ENCODE data around the gene ETFA.
"Not testable (repeated sequence)": the region's sequence is repeated elsewhere in the genome, so short reads cannot be mapped to it uniquely, and the experiment has no call there.

ETFA gene

DNA sequence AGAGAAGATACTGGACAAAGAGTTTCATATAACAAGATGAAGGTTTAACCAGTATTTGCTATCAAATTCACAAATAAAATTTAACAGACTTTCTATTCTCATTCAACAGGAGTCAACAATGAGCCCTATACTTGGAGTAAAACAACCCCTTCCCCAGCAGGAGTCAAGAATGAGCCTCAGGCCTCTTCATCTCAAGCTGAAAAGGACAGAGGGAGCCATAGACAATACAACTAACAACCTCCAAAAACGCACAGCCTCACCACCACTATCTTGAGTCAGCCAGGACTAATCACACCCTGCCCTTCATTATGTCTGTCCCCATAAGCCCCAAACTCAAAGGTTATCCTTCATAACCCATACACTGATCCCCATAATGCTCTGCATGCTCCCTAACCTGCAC, 36.4 kb downstream of the ETFA start:
- no peak overlapping the region for H3K4me3 ChIP-seq (ENCODE audit: low read depth, low read length)
- no peak for DNase-seq (ENCODE audit: low read depth, low spot score)
- no peak for TF ChIP-seq CTCF (IDR thresholded peaks at IDR 0.05; ENCODE audit: low read depth, low read length)
- in situ Hi-C loops (cut with HindIII; ENCODE audit: low sequenced_read_pairs) = no loop called here

- peak; percentile 13 for DNase-seq (ENCODE audit: low read depth, low spot score)
- no peak for TF ChIP-seq CTCF (IDR thresholded peaks at IDR 0.05; ENCODE audit: low read depth, low read length)
- in situ Hi-C loops (cut with HindIII; ENCODE audit: low sequenced_read_pairs) = no loop called here
- no peak overlapping the region for H3K4me3 ChIP-seq (ENCODE audit: low read depth, low read length)
These were observed 37.0 kb downstream of the ETFA start for GRCh38 chr15:76274226-76274625.

- no peak for DNase-seq (ENCODE audit: low read depth, low spot score)
- in situ Hi-C loops (cut with HindIII; ENCODE audit: low sequenced_read_pairs) = no loop called here
- no peak overlapping the region for H3K4me3 ChIP-seq (ENCODE audit: low read depth, low read length)
- no peak for TF ChIP-seq CTCF (IDR thresholded peaks at IDR 0.05; ENCODE audit: low read depth, low read length)
These were observed 40.4 kb downstream of the ETFA start for GRCh38 chr15:76270876-76271275.

- in situ Hi-C loops (cut with HindIII; ENCODE audit: low sequenced_read_pairs) = no loop called here
- DNase-seq (ENCODE audit: low read depth, low spot score) = no peak
- H3K4me3 ChIP-seq (ENCODE audit: low read depth, low read length) = no peak overlapping the region
- no peak for TF ChIP-seq CTCF (IDR thresholded peaks at IDR 0.05; ENCODE audit: low read depth, low read length)
These were observed 44.2 kb downstream of the ETFA start for GRCh38 chr15:76267077-76267476.

- DNase-seq (ENCODE audit: low read depth, low spot score); H3K4me3 ChIP-seq (ENCODE audit: low read depth, low read length); in situ Hi-C loops (cut with HindIII; ENCODE audit: low sequenced_read_pairs): not testable (repeated sequence)
These were observed 45.5 kb downstream of the ETFA start for GRCh38 chr15:76265769-76266168.

- no peak for TF ChIP-seq CTCF (IDR thresholded peaks at IDR 0.05; ENCODE audit: low read depth, low read length)
- H3K4me3 ChIP-seq (ENCODE audit: low read depth, low read length) = no peak overlapping the region
- DNase-seq (ENCODE audit: low read depth, low spot score) = no peak
- in situ Hi-C loops (cut with HindIII; ENCODE audit: low sequenced_read_pairs) = no loop called here
These were observed 50.9 kb downstream of the ETFA start for GRCh38 chr15:76260246-76260938.

DNA sequence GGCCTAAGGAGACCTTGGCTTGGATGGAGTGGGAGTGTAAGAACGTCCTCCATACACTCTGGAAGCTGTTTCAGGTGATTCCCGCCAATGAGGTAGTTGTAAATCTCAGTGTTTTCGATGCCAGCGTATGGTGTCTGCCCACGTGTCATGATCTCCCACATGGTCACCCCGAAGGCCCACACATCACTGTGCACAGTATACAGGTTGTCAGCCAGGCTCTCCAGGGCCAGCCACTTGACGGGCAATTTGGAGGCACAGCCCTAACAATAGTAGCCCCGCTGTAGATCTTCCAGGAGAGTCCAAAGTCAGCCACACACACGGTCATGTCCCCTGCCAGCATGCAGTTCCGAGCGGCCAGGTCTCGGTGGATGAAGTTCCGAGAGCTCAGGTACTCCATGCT, 51.9 kb downstream of the ETFA start:
- in situ Hi-C loops (cut with HindIII; ENCODE audit: low sequenced_read_pairs) = no loop called here
- no peak for DNase-seq (ENCODE audit: low read depth, low spot score)

More for the DNA sequence above, 51.9 kb downstream of the ETFA start:
- H3K4me3 ChIP-seq (ENCODE audit: low read depth, low read length) = no peak overlapping the region
- TF ChIP-seq CTCF (IDR thresholded peaks at IDR 0.05; ENCODE audit: low read depth, low read length) = no peak

Measured in astrocyte of the spinal cord (primary cell).